HAP-1 (cell line): ENCODE measurements around the gene PPP1R12B.
"Not testable (repeated sequence)": the region's sequence is repeated elsewhere in the genome, so short reads cannot be mapped to it uniquely, and the experiment has no call there.

Source experiments
- DNase-seq, 2 experiments: peaks; one replicate each; pipeline ENCODE4 v3.0.0-alpha.2; 2016 to 2020; ENCODE audit warnings: low spot score in 2 of 2
- H3K27me3 ChIP-seq: fragments of 250-450 bp; sonication (Bioruptor Pico); 2 replicates; pipeline ENCODE4 v1.5.1; 2020; ENCODE audit warnings: low read depth, mild to moderate bottlenecking, moderate library complexity
- H3K36me3 ChIP-seq: fragments of 250-450 bp; sonication (Bioruptor Pico); replicated peaks from 2 replicates; pipeline ENCODE4 v1.5.1; 2020; ENCODE audit warnings: mild to moderate bottlenecking
- H3K4me1 ChIP-seq: fragments of 250-450 bp; sonication (Bioruptor Pico); 2 replicates; pipeline ENCODE4 v1.5.1; 2020; ENCODE audit warnings: mild to moderate bottlenecking
- H3K4me3 ChIP-seq: fragments of 250-450 bp; sonication (Bioruptor Pico); 2 replicates; pipeline ENCODE4 v1.5.1; 2020; ENCODE audit warnings: mild to moderate bottlenecking, moderate library complexity
- H3K9me3 ChIP-seq: fragments of 250-450 bp; sonication (Bioruptor Pico); 2 replicates; pipeline ENCODE4 v1.5.1; 2020; ENCODE audit warnings: mild to moderate bottlenecking, moderate library complexity
- in situ Hi-C: fragments of 300-500 bp; cut with MboI; formaldehyde crosslinking; loops from 3 replicates; pipeline ENCODE4 v1.14.3; 2020; ENCODE audit warnings: low sequenced_read_pairs, inconsistent platforms, mixed read lengths

Gene PPP1R12B

GRCh38 chr1:202636171-202636570 lies 287.7 kb downstream of the PPP1R12B start:
- H3K4me3 ChIP-seq, in situ Hi-C loops, H3K36me3 ChIP-seq, DNase-seq, H3K27me3 ChIP-seq, H3K9me3 ChIP-seq: not testable (repeated sequence)
- H3K4me1 ChIP-seq: peaks cover 14% of the 10 kb centered on the region

DNA sequence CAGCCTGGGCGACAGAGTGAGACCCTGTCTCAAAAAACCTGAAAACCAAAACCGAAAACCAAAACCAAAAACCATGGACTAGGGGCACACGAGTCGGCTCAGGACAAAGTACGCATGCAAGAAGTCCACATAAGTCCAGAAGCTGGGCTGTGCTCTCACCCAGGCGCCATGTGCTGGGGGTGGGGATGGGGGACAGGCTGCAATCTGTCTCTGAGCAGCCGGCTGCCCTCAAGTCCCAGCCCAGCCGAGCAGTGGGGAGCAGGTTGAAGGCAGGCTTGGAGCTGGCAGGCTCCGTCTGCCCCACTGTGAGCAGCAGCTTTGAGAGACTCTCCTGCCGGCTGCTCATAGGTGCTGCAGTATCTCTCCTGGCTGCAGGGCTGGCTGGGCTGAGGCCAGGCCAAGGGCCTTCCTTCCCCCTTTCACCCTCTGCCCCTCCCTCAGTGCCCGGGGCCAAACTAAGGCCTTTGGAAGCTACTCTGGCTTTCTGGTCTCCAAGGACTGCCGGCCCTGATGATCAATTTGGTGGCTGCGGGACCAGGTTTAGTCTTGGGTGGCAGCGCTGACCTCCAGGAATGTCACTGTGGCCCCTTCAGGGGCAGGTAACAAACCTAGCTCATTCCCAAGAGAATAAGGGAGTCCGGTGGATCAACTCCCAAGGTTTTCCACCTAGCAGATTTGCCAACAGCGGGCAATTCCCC lies 289.0 kb downstream of the PPP1R12B start:
- H3K9me3 ChIP-seq, DNase-seq, in situ Hi-C loops, H3K27me3 ChIP-seq, H3K36me3 ChIP-seq, H3K4me3 ChIP-seq: not testable (repeated sequence)
- peaks cover 17% of the 10 kb centered on the region for H3K4me1 ChIP-seq

DNA sequence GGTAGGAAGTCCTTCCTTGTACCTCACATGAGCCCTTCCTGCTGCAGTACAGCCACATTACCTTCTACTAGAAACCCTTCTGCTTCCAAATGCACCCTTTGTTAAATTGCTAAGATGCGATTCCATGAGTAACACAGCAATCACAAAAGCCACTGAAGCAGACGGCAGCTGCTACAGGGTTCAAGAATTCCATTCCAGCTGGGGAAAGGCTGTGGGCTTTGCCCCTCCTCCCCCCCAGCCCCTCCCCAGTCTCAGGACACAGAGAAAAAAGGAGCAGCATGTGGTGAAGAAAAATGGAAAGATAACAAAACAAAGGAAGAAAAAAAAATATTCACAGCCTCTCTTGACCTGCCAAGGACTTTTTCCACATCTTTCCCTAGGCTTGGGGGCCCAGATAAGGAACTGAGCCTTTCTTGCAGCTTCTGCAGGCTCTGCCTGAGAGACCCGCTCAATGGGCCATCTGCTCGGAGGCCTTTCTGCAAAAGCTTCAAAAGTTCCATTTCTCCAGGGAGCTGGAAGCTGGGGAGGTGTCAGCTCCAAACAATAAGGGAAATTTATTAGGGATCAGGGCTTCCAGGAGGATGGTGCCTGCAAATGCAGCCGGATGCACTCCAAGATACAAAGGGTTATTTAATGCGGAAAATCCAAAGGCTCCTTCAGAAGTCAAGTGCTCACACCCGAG lies 289.7 kb downstream of the PPP1R12B start:
- in situ Hi-C loops: no loop called here
- Histone ChIP-seq H3K27me3 (peaks cover 5% of the 10 kb centered on the region; the same call in 1 of the 2 replicates), H3K4me1 (peaks cover 17% of the 10 kb centered on the region), H3K9me3 (no peaks in the 10 kb centered on the region), H3K36me3 (no peaks in the 10 kb centered on the region), H3K4me3 (no peak overlapping the region)
- peak in 1 of 2 experiments; percentile 80 for DNase-seq

DNA sequence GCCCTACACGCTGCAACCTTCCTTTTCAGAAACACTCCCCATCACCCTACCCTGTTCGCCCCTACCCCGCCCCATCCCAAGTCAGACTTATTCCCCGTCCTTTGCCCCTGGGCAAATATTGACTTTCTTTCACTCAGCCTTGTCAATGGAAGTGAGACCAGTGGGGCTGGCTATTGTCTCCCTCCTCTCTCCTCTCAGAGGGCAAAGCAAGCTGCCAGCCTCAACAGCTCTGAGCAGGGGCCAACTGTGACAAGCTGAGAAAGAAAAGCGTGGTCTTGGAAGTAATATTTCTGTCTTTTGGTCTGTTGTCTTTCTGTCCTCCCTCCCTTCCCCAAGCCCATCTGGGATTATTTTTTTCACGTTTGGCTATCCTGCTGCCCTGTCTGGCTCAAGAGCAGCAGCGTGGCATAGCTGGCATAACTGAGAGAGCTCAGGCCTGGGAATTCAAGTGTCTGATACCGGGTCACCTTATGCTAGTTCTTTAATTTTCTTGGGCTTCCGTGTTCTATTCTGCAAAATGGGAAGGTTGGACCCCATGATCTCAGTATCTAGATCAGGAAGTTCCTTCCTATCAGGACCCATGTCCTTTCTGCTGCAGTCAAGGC lies 290.3 kb downstream of the PPP1R12B start:
- H3K4me3 ChIP-seq: not testable (repeated sequence)
- H3K27me3 ChIP-seq: peaks cover 10% of the 10 kb centered on the region
- H3K4me1 ChIP-seq: peaks cover 17% of the 10 kb centered on the region

DNA sequence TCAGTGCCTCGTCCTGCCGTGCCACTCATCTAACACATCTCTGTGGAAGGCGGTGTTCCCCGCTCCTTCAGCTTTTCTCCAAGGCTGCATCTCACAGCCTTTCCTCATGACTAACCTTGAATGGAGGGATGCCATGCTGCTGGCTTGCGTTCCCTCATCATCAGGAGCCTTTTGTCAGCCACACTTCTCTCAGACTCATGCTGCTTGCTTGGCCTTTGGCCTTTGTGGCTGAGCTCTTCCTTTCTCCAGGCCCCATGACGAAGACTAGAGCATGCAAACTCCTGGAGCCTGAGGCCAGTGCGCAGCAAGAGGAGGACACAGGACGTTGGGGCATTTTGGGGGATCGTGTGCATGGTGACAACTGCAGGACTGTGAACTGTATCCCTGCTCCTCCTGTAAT lies 291.0 kb downstream of the PPP1R12B start:
- Histone ChIP-seq H3K9me3 (no peaks in the 10 kb centered on the region), H3K36me3 (no peaks in the 10 kb centered on the region), H3K4me1 (peaks cover 17% of the 10 kb centered on the region), H3K4me3 (no peak overlapping the region), H3K27me3 (peaks cover 11% of the 10 kb centered on the region)
- in situ Hi-C loops: no loop called here
- DNase-seq: no peak

More for the DNA sequence above, 290.3 kb downstream of the PPP1R12B start:
- H3K9me3 ChIP-seq, H3K36me3 ChIP-seq, in situ Hi-C loops: not testable (repeated sequence)
- DNase-seq: peak in 1 of 2 experiments; percentile 76

- H3K27me3 ChIP-seq: peaks cover 19% of the 10 kb centered on the region
Observed at GRCh38 chr1:202642212-202642611, 293.7 kb downstream of the PPP1R12B start.

More at GRCh38 chr1:202642212-202642611, 293.7 kb downstream of the PPP1R12B start:
- in situ Hi-C loops: no loop called here
- DNase-seq: no peak
- no peak overlapping the region for H3K4me3 ChIP-seq
- H3K9me3 ChIP-seq: no peaks in the 10 kb centered on the region
- no peaks in the 10 kb centered on the region for H3K36me3 ChIP-seq
- peaks cover 17% of the 10 kb centered on the region for H3K4me1 ChIP-seq
